ENCODE data around the gene SLC25A6. TPM values are rescaled to one million over a fixed set of nuclear protein-coding genes. Genes with fewer than 3 reads are reported as not detected.
A peak's percentile ranks its signal among the peaks of the same experiment; 100 is the strongest.

The SLC25A6 gene
- total RNA-seq, 3 donors from 2014 or later: 435 to 455 (median 450) TPM

- H3K4me1 ChIP-seq (ENCODE audit: low read depth): no peaks in the 10 kb centered on the region
- intact Hi-C loops (cut with DNase I, micrococcal nuclease): no loop called here
- H3K36me3 ChIP-seq (ENCODE audit: low read depth): no peaks in the 10 kb centered on the region
- DNase-seq: no peak
- TF ChIP-seq CTCF (IDR thresholded peaks at IDR 0.05): no peak
- peaks cover 22% of the 10 kb centered on the region for H3K9me3 ChIP-seq
- H3K4me3 ChIP-seq: no peak overlapping the region
- ATAC-seq: peak; percentile 10
Measured at GRCh38 chrX:1418901-1419544, 27.1 kb upstream of the SLC25A6 start.

GRCh38 chrX:1417921-1418771 is 26.2 kb upstream of the SLC25A6 start:
- Histone ChIP-seq H3K36me3 (ENCODE audit: low read depth) (no peaks in the 10 kb centered on the region), H3K4me1 (ENCODE audit: low read depth) (no peaks in the 10 kb centered on the region), H3K4me3 (no peak overlapping the region), H3K9me3 (peaks cover 20% of the 10 kb centered on the region)
- no peak for TF ChIP-seq CTCF (IDR thresholded peaks at IDR 0.05)
- intact Hi-C loops (cut with DNase I, micrococcal nuclease): no loop called here
- DNase-seq: peak in 1 of 3 donors; percentile 19
- no peak for ATAC-seq

GRCh38 chrX:1416965-1417760 is 25.2 kb upstream of the SLC25A6 start:
- H3K36me3 ChIP-seq (ENCODE audit: low read depth): no peaks in the 10 kb centered on the region
- no peak for DNase-seq
- peaks cover 13% of the 10 kb centered on the region for H3K9me3 ChIP-seq
- no peak for ATAC-seq
- no peak overlapping the region for H3K4me3 ChIP-seq
- TF ChIP-seq CTCF (IDR thresholded peaks at IDR 0.05): no peak
- H3K4me1 ChIP-seq (ENCODE audit: low read depth): no peaks in the 10 kb centered on the region
- intact Hi-C loops (cut with DNase I, micrococcal nuclease): no loop called here

- intact Hi-C loops (cut with DNase I, micrococcal nuclease): no loop called here
Measured at GRCh38 chrX:1416327-1416784, 24.4 kb upstream of the SLC25A6 start.

More at GRCh38 chrX:1416327-1416784, 24.4 kb upstream of the SLC25A6 start:
- H3K4me1 ChIP-seq (ENCODE audit: low read depth): no peaks in the 10 kb centered on the region
- DNase-seq (peak in 1 of 3 donors; percentile 9), ATAC-seq (no peak)
- H3K4me3 ChIP-seq: no peak overlapping the region
- peaks cover 8% of the 10 kb centered on the region for H3K9me3 ChIP-seq
- TF ChIP-seq CTCF (IDR thresholded peaks at IDR 0.05): no peak
- H3K36me3 ChIP-seq (ENCODE audit: low read depth): no peaks in the 10 kb centered on the region
